ENCODE data around the gene STAP1. TPM values are rescaled to one million over a fixed set of nuclear protein-coding genes. Genes with fewer than 3 reads are reported as not detected.

STAP1 gene
- total and polyA plus RNA-seq, 9 donors: 0.04 to 0.18 (median 0.12) TPM; not detected in 3

Other genes starting within 250 kb of the STAP1 start
- gene CENPC, start 13.2 kb upstream of the STAP1 start, total RNA-seq: 23.4 TPM
- gene CENPC, start 13.2 kb upstream of the STAP1 start, polyA plus RNA-seq (ENCODE audit: insufficient read depth in 1 of 8, insufficient read length in 8 of 8, low replicate concordance in 1 of 8): 10 to 100 TPM; 10.9 to 15.5 (median 13.1) TPM
- 58.6 TPM for gene UBA6, start 142.4 kb downstream of the STAP1 start, total RNA-seq
- 10 to 100 TPM; 26.3 to 50.1 (median 36.0) TPM for gene UBA6, start 142.4 kb downstream of the STAP1 start, polyA plus RNA-seq (ENCODE audit: insufficient read depth in 1 of 8, insufficient read length in 8 of 8, low replicate concordance in 1 of 8)
- gene GNRHR, start 195.7 kb downstream of the STAP1 start, total RNA-seq: not detected
- under 1 TPM in 7 of 8 donors, not detected in 1; 0.24 to 0.61 (median 0.28) TPM for gene GNRHR, start 195.7 kb downstream of the STAP1 start, polyA plus RNA-seq (ENCODE audit: insufficient read depth in 1 of 8, insufficient read length in 8 of 8, low replicate concordance in 1 of 8)

Measured in muscle of leg (tissue), 9 donors.